ENCODE results near the gene ACIN1. TPM values are rescaled to one million over a fixed set of nuclear protein-coding genes. Genes with fewer than 3 reads are reported as not detected.

The ACIN1 gene
- total and polyA plus RNA-seq, 10 of the 15 experiments (the other 5 are each of a cell fraction or from before 2014, with no cell fraction given): 4.3 to 148 (median 93.4) TPM

GRCh38 chr14:23101986-23102625 lies 7.2 kb upstream of the ACIN1 start:
- H3K4me2 ChIP-seq (ENCODE audit: control insufficient read depth, insufficient read depth): no peak overlapping the region
- H4K20me1 ChIP-seq (ENCODE audit: control insufficient read depth, insufficient read depth): no peaks in the 10 kb centered on the region; the same call in 1 of the 2 replicates
- ChIA-PET POLR2A (no interaction called here), CTCF (interaction anchor here (2.0 to 5.8 kb wide), 3 partner anchors 19 to 33 kb away, joined by 5 to 28 read pairs (median 14); no protein-coding TSS in a partner anchor), SMC1A (ENCODE audit: uncharacterized antibody, unreplicated experiment) (no interaction called here), RAD21 (ENCODE audit: unreplicated experiment) (interaction anchor here (2.0 kb wide), 1 partner anchor 34 kb away, joined by 6 read pairs; no protein-coding TSS in a partner anchor)
- H3K9ac ChIP-seq (ENCODE audit: control insufficient read depth, insufficient read depth, low read length): no peak overlapping the region
- no peak overlapping the region for H3K27ac ChIP-seq (ENCODE audit: control insufficient read depth, insufficient read depth)
- no TSS peak for BruUV-seq (replicated peaks)
- 78% methylated on average over 10 of the region's 10 CpGs for WGBS (ENCODE audit: insufficient coverage, insufficient replicate concordance, low lambda C conversion rate, missing lambda C conversion rate)
- intact Hi-C loops (cut with micrococcal nuclease; ENCODE audit: unreplicated experiment) (no loop called here), in situ Hi-C loops (cut with MboI) (no loop called here)
- no peaks in the 10 kb centered on the region for H3K4me1 ChIP-seq (ENCODE audit: control insufficient read depth, insufficient read depth, low read length)
- H3K79me2 ChIP-seq (ENCODE audit: control insufficient read depth, insufficient read depth, low read length): peaks cover 8% of the 10 kb centered on the region
- TF ChIP-seq NKRF (conservative IDR thresholded peaks at IDR 0.05) (no peak), TCF3 (IDR thresholded peaks at IDR 0.05; ENCODE audit: borderline replicate concordance, insufficient read depth, low read depth, low read length) (no peak)
- no peaks in the 10 kb centered on the region for H3K27me3 ChIP-seq (replicated peaks in 1 of 2; ENCODE audit: control insufficient read depth in 2 of 2, insufficient read depth in 2 of 2, low read length in 1 of 2)
- H3K4me3 ChIP-seq: no peak overlapping the region
- no peak overlapping the region for H2AFZ ChIP-seq (ENCODE audit: control insufficient read depth, low read depth, low read length)
- peaks cover 0 to 8% of the 10 kb centered on the region in 2 experiments; a peak in 1 of 4 replicates for H3K36me3 ChIP-seq (ENCODE audit: control insufficient read depth in 2 of 2, insufficient read depth in 2 of 2, low read length in 1 of 2)
- no peak for FAIRE-seq
- no peak for ATAC-seq
- no peak for DNase-seq (ENCODE audit: low read depth, low spot score)
- no peaks in the 10 kb centered on the region for H3K9me3 ChIP-seq (replicated peaks; ENCODE audit: control insufficient read depth, insufficient read depth, low read length)

Measured in GM12878 (cell line).